Smooth muscle cell (in vitro differentiated cells): ENCODE measurements around the gene HCRTR1. TPM values are rescaled to one million over a fixed set of nuclear protein-coding genes. Genes with fewer than 3 reads are reported as not detected.

Experiments used
- DNase-seq: peaks from one replicate; lab custom pipeline; 2025; ENCODE audit not compliant: unreplicated experiment; lab: John Stamatoyannopoulos, UW
- H2AFZ ChIP-seq: fragments of 200-600 bp; sonication (generic); 2 replicates; pipeline ENCODE4 v1.6.0; 2016; ENCODE audit warnings: antibody characterized with exemption, low read depth, mild to moderate bottlenecking
- H3F3A ChIP-seq: fragments of 200-600 bp; sonication (generic); 2 replicates; pipeline ENCODE4 v1.6.0; 2017; ENCODE audit warnings: antibody characterized with exemption, low read depth
- H3K27ac ChIP-seq: fragments of 200-600 bp; sonication (generic); 2 replicates; pipeline ENCODE4 v1.5.1; 2016; ENCODE audit warnings: low read depth, mild to moderate bottlenecking
- H3K27me3 ChIP-seq: fragments of 200-600 bp; sonication (generic); 2 replicates; pipeline ENCODE4 v1.6.1; 2016; ENCODE audit warnings: low read depth, mild to moderate bottlenecking
- H3K36me3 ChIP-seq: fragments of 200-600 bp; sonication (generic); 2 replicates; pipeline ENCODE4 v1.5.1; 2016; ENCODE audit warnings: low read depth
- H3K4me1 ChIP-seq: fragments of 200-600 bp; sonication (generic); 2 replicates; pipeline ENCODE4 v1.5.1; 2016; ENCODE audit warnings: low read depth
- H3K4me2 ChIP-seq: fragments of 200-600 bp; sonication (generic); 2 replicates; pipeline ENCODE4 v1.6.0; 2016; ENCODE audit warnings: mild to moderate bottlenecking
- H3K4me3 ChIP-seq: fragments of 200-600 bp; sonication (generic); 2 replicates; pipeline ENCODE4 v1.5.1; 2016; ENCODE audit warnings: mild to moderate bottlenecking
- H3K79me2 ChIP-seq: fragments of 200-600 bp; sonication (generic); 2 replicates; pipeline ENCODE4 v1.6.0; 2016; ENCODE audit warnings: low read depth, mild to moderate bottlenecking
- H3K9ac ChIP-seq: fragments of 200-600 bp; sonication (generic); 2 replicates; pipeline ENCODE4 v1.6.0; 2016; ENCODE audit warnings: low read depth
- H3K9me3 ChIP-seq: fragments of 200-600 bp; sonication (generic); replicated peaks from 2 replicates; pipeline ENCODE4 v1.5.1; 2016; ENCODE audit warnings: low read depth
- H4K20me1 ChIP-seq: fragments of 200-600 bp; sonication (generic); 2 replicates; pipeline ENCODE4 v1.6.0; 2016; ENCODE audit warnings: low read depth
- CTCF ChIP-seq: fragments of 200-600 bp; sonication (generic); IDR thresholded peaks from 2 replicates; pipeline ENCODE4 v1.5.1; 2017; ENCODE audit warnings: borderline replicate concordance, mild to moderate bottlenecking, antibody characterized with exemption; ENCODE audit not compliant: insufficient read depth, poor library complexity, severe bottlenecking
- WGBS: methylation state at CpG from one replicate; pipeline ENCODE4 v1.1.7; 2016; ENCODE audit warnings: low lambda C conversion rate; 5-methylcytosine and 5-hydroxymethylcytosine counted together
- polyA plus RNA-seq: library from polyadenylated mRNA; unstranded; fragments of >200 nt; fragmentation: Nextera tagmentation; extraction: Ambion mirVana; gene quantifications from 2 replicates; pipeline ENCODE4 v1.2.1, GENCODE V29; 2016
- total RNA-seq: library from RNA; depleted of rRNA; stranded (reverse); fragments of >200 nt; gene quantifications from 2 replicates; pipeline ENCODE4 v1.2.3, GENCODE V29; 2014

The HCRTR1 gene
- total and polyA plus RNA-seq, 2 experiments from 2014 or later, result 2.0 TPM; not detected in 1

DNA sequence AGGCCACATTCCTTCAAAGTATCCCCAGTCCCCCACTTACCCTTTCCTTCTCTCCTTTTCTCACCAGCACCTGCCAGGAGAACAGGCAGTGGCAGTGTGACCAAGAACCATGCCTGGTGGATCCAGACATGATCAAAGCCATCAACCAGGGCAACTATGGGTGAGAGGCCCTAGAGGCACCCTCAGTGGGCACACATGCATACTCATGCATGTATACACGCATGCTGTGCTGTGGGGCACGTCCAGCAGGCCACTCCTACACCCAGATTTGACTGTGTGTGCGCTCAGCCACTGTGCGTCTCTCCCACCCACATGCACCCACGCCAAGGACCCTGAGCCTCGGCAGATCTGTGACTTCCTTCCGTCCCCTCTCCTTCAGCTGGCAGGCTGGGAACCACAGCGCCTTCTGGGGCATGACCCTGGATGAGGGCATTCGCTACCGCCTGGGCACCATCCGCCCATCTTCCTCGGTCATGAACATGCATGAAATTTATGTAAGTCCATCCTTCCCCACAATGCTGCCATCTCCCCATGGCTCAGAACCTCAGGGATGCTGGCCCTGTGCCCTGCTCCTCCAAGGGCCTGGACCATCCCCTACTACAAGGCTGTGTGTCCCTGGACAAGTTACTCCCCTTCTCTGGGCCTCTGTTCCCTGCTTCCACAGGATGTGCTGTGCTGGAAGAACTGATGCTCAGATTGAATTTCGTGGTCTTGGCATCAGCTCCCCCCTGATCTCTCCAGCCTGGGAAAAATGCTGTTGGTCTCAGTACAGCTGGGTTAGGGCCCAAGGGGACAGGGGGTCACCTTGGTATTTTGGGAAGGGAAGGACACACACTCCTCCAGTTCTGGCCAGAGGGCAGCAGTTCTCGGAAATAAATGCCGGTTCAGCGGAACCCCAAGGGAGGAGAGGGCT, 34.2 kb upstream of the HCRTR1 start:
- 94% methylated on average over 16 of the region's 16 CpGs for WGBS
- H3K79me2 ChIP-seq, result no peaks in the 10 kb centered on the region
- H3K4me2 ChIP-seq, result no peak overlapping the region

DNA sequence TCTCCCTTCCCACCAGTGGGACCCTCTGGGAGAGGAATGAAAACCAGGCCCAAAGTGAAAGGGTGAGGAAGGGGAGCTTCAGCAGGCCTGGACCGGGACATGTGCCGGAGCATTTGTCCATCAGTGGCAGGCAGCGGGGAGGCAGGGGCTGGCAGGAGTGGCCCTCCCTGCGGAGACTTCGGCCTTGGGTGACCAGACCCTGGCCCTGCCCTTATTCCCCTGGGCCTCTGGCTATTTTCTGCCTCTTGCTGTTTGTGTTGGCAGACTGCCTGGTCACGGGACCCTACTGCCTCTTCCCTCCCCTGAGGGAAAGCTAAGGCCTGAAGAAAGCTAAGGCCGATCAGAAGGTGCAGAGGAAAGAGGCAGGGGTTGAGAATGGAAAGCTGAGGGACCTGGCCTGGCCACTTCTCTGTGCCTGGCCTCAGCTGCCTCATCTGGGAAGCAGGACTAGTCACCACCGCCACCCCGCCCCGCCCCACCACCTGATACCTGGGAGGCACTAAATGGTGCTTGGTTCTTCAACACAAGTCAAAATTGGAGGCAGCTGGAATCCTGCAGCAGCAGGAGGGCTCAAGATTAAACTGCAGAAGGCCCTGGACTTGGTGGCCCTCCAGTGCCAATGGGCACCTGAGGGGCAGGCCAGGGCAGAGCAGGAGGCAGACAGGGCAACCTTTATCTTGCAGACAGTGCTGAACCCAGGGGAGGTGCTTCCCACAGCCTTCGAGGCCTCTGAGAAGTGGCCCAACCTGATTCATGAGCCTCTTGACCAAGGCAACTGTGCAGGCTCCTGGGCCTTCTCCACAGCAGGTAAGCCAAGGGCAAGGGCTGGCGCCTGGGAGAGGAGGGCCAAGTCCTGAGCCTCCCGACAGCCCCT, 33.3 kb upstream of the HCRTR1 start:
- no peak for TF ChIP-seq CTCF
- Histone ChIP-seq H2AFZ (no peak overlapping the region), H3K4me1 (peaks cover 4% of the 10 kb centered on the region), H3K36me3 (no peaks in the 10 kb centered on the region), H3F3A (no peaks in the 10 kb centered on the region), H3K9me3 (no peaks in the 10 kb centered on the region), H4K20me1 (no peaks in the 10 kb centered on the region), H3K4me2 (no peak overlapping the region), H3K27me3 (no peaks in the 10 kb centered on the region), H3K79me2 (no peaks in the 10 kb centered on the region), H3K4me3 (no peak overlapping the region), H3K27ac (no peak overlapping the region), H3K9ac (no peak overlapping the region)
- DNase-seq, result no peak
- 82% methylated on average over 13 of the region's 13 CpGs for WGBS

More for the DNA sequence above, 34.2 kb upstream of the HCRTR1 start:
- Histone ChIP-seq H4K20me1 (no peaks in the 10 kb centered on the region), H3K27me3 (no peaks in the 10 kb centered on the region), H2AFZ (no peak overlapping the region), H3K27ac (no peak overlapping the region), H3K36me3 (no peaks in the 10 kb centered on the region), H3K9ac (no peak overlapping the region), H3K9me3 (no peaks in the 10 kb centered on the region), H3K4me3 (no peak overlapping the region), H3K4me1 (no peaks in the 10 kb centered on the region), H3F3A (no peaks in the 10 kb centered on the region)
- no peak for DNase-seq
- TF ChIP-seq CTCF, result no peak

DNA sequence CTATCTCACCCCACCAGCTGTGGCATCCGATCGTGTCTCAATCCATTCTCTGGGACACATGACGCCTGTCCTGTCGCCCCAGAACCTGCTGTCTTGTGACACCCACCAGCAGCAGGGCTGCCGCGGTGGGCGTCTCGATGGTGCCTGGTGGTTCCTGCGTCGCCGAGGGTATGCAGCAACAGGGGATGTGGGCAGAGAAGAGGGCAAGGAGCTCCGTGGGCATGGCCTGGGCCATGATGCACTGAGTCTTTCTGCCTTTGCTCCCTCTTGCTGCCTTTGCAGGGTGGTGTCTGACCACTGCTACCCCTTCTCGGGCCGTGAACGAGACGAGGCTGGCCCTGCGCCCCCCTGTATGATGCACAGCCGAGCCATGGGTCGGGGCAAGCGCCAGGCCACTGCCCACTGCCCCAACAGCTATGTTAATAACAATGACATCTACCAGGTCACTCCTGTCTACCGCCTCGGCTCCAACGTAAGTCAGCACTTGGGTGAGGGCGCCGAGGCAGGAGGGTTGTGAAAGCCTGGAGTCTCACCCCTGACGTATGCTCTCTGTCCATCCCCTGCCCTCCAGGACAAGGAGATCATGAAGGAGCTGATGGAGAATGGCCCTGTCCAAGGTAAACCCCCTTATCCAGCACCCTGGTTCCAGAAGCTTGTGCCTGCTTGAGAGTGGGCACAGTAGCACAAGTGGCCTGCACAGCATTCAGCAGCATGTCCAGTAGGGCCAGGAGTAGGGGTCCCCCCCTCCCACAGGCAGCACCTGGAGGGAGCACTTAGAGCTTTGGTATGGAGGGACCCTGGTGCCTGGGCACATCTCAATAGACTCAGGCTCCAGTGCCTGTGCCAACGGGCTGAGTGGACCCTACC, 32.4 kb upstream of the HCRTR1 start:
- DNase-seq, result no peak
- WGBS, result 96% methylated on average over 27 of the region's 27 CpGs

More for the DNA sequence above, 32.4 kb upstream of the HCRTR1 start:
- Histone ChIP-seq H3K27me3 (no peaks in the 10 kb centered on the region), H3K4me1 (peaks cover 5% of the 10 kb centered on the region), H3K36me3 (no peaks in the 10 kb centered on the region), H3K9me3 (no peaks in the 10 kb centered on the region), H3K79me2 (no peaks in the 10 kb centered on the region), H2AFZ (no peak overlapping the region), H3F3A (no peaks in the 10 kb centered on the region), H3K27ac (no peak overlapping the region), H4K20me1 (no peaks in the 10 kb centered on the region), H3K4me3 (no peak overlapping the region), H3K9ac (no peak overlapping the region), H3K4me2 (no peak overlapping the region)
- no peak for TF ChIP-seq CTCF
